NB4 (cell line): Measurements from ENCODE around the gene COPS3.

Experiments
- MYC ChIP-seq: IDR thresholded peaks from 2 replicates; pipeline ENCODE4 v1.6.1; 2011; ENCODE audit warnings: low read depth, low read length
- POLR2A ChIP-seq: IDR thresholded peaks from 2 replicates; pipeline ENCODE4 v1.6.1; 2011; ENCODE audit warnings: mild to moderate bottlenecking; ENCODE audit not compliant: insufficient read length; ENCODE audit errors: extremely low read depth
- TF ChIP-seq, protein P1 (sequence below): IDR thresholded peaks from one replicate; pipeline ENCODE4 v1.5.1; 2012; ENCODE audit warnings: low read depth, low read length
- TF ChIP-seq, protein P2 (sequence below): IDR thresholded peaks from 2 replicates; pipeline ENCODE4 v1.6.1; 2011; ENCODE audit warnings: low read depth, low read length

DNA sequence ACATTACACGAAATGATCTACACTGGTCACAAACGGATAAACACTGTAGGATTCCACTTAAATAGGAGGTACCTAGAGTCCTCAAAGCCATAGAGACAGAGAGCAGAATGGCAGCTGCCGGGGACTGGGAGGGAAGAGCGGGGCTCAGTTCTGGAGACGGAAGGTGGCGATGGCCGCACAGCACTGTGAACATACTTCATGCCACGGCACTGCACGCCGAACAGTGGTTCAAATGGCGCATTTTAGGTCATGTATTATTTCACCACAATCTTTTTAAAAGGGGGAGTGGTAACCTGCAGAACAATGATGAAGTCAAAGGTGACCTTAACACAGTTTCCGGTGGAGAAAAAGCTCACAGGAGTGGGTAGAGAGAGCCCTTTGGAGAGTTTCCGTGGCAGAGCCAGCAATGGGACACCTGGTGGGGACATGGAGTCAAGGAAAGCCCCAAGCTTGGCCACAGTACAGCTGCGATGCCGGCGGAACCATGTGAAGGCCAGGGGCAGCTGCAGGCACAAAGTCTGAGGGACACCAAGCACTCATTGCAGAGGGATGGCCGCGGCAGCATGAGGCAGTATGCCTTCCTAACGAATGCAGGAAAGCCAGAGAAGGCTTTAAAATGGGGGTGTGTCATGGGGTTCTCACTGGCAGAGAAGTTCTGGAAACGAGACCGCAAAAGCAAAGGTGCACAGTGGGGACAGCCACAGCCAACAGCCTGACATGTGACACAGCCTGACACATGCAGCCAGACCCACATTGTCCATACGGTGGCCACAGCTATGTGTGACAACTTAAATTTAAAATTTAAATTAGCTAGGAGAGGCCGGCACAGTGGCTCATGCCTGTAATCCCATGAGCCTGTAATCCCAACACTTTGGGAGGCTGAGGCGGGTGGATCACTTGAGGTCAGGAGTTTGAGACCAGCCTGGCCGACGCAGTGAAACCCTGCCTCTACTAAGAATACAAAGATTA, 51.3 kb downstream of the COPS3 start:
- TF ChIP-seq POLR2A (no peak), MYC (no peak)
- TF ChIP-seq, protein P1, sequence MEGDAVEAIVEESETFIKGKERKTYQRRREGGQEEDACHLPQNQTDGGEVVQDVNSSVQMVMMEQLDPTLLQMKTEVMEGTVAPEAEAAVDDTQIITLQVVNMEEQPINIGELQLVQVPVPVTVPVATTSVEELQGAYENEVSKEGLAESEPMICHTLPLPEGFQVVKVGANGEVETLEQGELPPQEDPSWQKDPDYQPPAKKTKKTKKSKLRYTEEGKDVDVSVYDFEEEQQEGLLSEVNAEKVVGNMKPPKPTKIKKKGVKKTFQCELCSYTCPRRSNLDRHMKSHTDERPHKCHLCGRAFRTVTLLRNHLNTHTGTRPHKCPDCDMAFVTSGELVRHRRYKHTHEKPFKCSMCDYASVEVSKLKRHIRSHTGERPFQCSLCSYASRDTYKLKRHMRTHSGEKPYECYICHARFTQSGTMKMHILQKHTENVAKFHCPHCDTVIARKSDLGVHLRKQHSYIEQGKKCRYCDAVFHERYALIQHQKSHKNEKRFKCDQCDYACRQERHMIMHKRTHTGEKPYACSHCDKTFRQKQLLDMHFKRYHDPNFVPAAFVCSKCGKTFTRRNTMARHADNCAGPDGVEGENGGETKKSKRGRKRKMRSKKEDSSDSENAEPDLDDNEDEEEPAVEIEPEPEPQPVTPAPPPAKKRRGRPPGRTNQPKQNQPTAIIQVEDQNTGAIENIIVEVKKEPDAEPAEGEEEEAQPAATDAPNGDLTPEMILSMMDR, result no peak
- TF ChIP-seq, protein P2, sequence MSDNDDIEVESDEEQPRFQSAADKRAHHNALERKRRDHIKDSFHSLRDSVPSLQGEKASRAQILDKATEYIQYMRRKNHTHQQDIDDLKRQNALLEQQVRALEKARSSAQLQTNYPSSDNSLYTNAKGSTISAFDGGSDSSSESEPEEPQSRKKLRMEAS, result no peak
